Tibial nerve (tissue), 4 donors: Measurements from ENCODE around the gene KAZN.

Source experiments
- EP300 ChIP-seq, 2 donors: sonication (generic); formaldehyde crosslinking; IDR thresholded peaks; one replicate each; pipeline ENCODE4 v1.6.1; 2017; ENCODE audit warnings: antibody characterized with exemption in 2 of 2, mild to moderate bottlenecking in 1 of 2
- POLR2A ChIP-seq, 2 donors: fragments of 450-650 bp; IDR thresholded peaks; one replicate each; pipeline ENCODE4 v1.6.1; 2017; ENCODE audit warnings: antibody characterized with exemption in 2 of 2, mild to moderate bottlenecking in 2 of 2, moderate library complexity in 2 of 2
- TF ChIP-seq, protein P1 (sequence below), 5 experiments: fragments of 200-600 bp in 3 of 5; fragments of 450-650 bp in 2 of 5; sonication (generic) in 3 of 5; IDR thresholded peaks; one replicate each; pipeline ENCODE4 v1.5.1; 2016 to 2019; ENCODE audit warnings: antibody characterized with exemption in 5 of 5, mild to moderate bottlenecking in 3 of 5, moderate library complexity in 2 of 5

DNA sequence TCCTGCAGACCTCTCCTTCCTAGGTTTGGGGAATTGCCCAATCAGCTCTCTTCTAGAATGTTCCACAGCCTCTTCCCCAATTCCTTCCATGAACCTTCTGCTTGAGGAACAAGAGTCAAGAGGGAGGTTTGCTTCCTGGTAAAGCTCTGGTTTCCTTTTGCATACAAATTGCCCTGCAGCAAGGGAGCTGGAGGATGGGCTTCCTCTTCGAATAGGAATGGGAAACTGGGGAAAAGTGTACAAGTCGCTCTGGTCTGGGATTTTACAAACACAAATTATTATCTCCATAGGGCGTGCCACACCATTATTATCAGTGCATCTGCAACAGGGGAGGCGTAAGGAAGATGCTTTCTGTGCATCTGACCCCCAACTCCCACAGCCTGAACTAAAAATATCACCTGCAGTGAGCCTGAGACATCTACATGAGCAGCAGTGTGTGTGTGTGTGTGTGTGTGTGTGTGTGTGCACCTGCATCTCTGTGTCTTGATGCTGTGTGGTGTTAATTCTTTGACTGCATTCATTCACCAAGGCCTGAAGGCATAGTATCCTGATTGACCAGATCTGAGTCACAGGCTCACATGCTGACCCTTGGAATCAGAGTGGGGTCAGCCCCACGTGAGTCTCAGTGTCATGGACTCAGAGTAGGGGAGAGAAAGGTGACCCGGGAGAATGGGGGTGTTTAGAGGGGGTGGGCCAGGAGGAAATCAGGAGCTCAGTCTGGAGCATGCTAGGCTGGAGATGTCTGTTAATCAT is 272.9 kb downstream of the KAZN start:
- TF ChIP-seq, protein P1, sequence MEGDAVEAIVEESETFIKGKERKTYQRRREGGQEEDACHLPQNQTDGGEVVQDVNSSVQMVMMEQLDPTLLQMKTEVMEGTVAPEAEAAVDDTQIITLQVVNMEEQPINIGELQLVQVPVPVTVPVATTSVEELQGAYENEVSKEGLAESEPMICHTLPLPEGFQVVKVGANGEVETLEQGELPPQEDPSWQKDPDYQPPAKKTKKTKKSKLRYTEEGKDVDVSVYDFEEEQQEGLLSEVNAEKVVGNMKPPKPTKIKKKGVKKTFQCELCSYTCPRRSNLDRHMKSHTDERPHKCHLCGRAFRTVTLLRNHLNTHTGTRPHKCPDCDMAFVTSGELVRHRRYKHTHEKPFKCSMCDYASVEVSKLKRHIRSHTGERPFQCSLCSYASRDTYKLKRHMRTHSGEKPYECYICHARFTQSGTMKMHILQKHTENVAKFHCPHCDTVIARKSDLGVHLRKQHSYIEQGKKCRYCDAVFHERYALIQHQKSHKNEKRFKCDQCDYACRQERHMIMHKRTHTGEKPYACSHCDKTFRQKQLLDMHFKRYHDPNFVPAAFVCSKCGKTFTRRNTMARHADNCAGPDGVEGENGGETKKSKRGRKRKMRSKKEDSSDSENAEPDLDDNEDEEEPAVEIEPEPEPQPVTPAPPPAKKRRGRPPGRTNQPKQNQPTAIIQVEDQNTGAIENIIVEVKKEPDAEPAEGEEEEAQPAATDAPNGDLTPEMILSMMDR (IDR thresholded peaks at IDR 0.05), result no peak
- no peak for TF ChIP-seq POLR2A (IDR thresholded peaks at IDR 0.05)
- TF ChIP-seq EP300 (IDR thresholded peaks at IDR 0.05), result no peak
